H9 (cell line): Measurements from ENCODE around the gene FRAS1. TPM values are rescaled to one million over a fixed set of nuclear protein-coding genes. Genes with fewer than 3 reads are reported as not detected.

ENCODE experiments used
- DNase-seq: peaks from one replicate; pipeline ENCODE4 v3.0.0-alpha.2; 2017
- H2AFZ ChIP-seq: one replicate; pipeline ENCODE4 v1.6.1; 2013; ENCODE audit warnings: mild to moderate bottlenecking, low read length, control low read depth, moderate library complexity
- H2AK5ac ChIP-seq: 2 replicates; pipeline ENCODE4 v1.6.1; 2013; ENCODE audit warnings: low read length, control low read depth, mixed read lengths; ENCODE audit not compliant: insufficient read length
- H2BK120ac ChIP-seq: one replicate; pipeline ENCODE4 v1.6.1; 2013; ENCODE audit warnings: low read depth, mild to moderate bottlenecking, low read length, control low read depth, inconsistent platforms; ENCODE audit not compliant: poor library complexity, severe bottlenecking
- H2BK12ac ChIP-seq: 2 replicates; pipeline ENCODE4 v1.6.1; 2013; ENCODE audit warnings: low read length, control low read depth, mixed read lengths, low read depth; ENCODE audit not compliant: insufficient read length
- H2BK15ac ChIP-seq: 2 replicates; pipeline ENCODE4 v1.6.1; 2013; ENCODE audit warnings: low read depth, low read length, control low read depth
- H2BK20ac ChIP-seq: one replicate; pipeline ENCODE4 v1.6.1; 2013; ENCODE audit warnings: low read depth, mild to moderate bottlenecking, low read length, control low read depth, inconsistent platforms; ENCODE audit not compliant: poor library complexity, severe bottlenecking
- H2BK5ac ChIP-seq: 2 replicates; pipeline ENCODE4 v1.6.1; 2013; ENCODE audit warnings: low read length, control low read depth, mixed read lengths; ENCODE audit not compliant: insufficient read length
- H3K14ac ChIP-seq: 2 replicates; pipeline ENCODE4 v1.6.1; 2013; ENCODE audit warnings: low read length, control low read depth; ENCODE audit not compliant: insufficient read depth
- H3K18ac ChIP-seq: 2 replicates; pipeline ENCODE4 v1.6.1; 2013; ENCODE audit warnings: low read depth, mild to moderate bottlenecking, mixed read lengths, low read length, control low read depth; ENCODE audit not compliant: insufficient read length
- H3K23ac ChIP-seq: 2 replicates; pipeline ENCODE4 v1.6.1; 2013; ENCODE audit warnings: low read length, control low read depth, mixed read lengths, low read depth; ENCODE audit not compliant: insufficient read length
- H3K23me2 ChIP-seq: 2 replicates; pipeline ENCODE4 v1.6.1; 2013; ENCODE audit warnings: low read depth, mild to moderate bottlenecking, mixed read lengths, low read length, control low read depth; ENCODE audit not compliant: insufficient read length, poor library complexity, severe bottlenecking
- H3K27ac ChIP-seq: 2 replicates; pipeline ENCODE4 v1.5.1; 2013; ENCODE audit warnings: low read length, control low read depth, mixed read lengths, low read depth; ENCODE audit not compliant: insufficient read length
- H3K27me3 ChIP-seq: 2 replicates; pipeline ENCODE4 v1.6.1; 2013; ENCODE audit warnings: low read length, control low read depth, inconsistent platforms; ENCODE audit not compliant: insufficient read depth
- H3K4ac ChIP-seq: 2 replicates; pipeline ENCODE4 v1.6.1; 2013; ENCODE audit warnings: low read depth, mild to moderate bottlenecking, control low read depth, inconsistent platforms, low read length, moderate library complexity
- H3K4me1 ChIP-seq: 2 replicates; pipeline ENCODE4 v1.6.1; 2013; ENCODE audit warnings: low read length, control low read depth, inconsistent platforms; ENCODE audit not compliant: insufficient read depth
- H3K4me2 ChIP-seq: 2 replicates; pipeline ENCODE4 v1.6.1; 2013; ENCODE audit warnings: low read length, control low read depth, mixed read lengths; ENCODE audit not compliant: insufficient read length, insufficient read depth
- H3K56ac ChIP-seq: 2 replicates; pipeline ENCODE4 v1.6.1; 2013; ENCODE audit warnings: low read depth, mild to moderate bottlenecking, mixed read lengths, low read length, control low read depth; ENCODE audit not compliant: insufficient read length
- H3K79me1 ChIP-seq: 2 replicates; pipeline ENCODE4 v1.6.1; 2013; ENCODE audit warnings: low read depth, mild to moderate bottlenecking, moderate library complexity, low read length, control low read depth, inconsistent platforms; ENCODE audit not compliant: insufficient read depth, poor library complexity, severe bottlenecking
- H3K79me2 ChIP-seq: 2 replicates; pipeline ENCODE4 v1.6.1; 2013; ENCODE audit warnings: low read length, control low read depth, inconsistent platforms; ENCODE audit not compliant: insufficient read depth
- H3K9ac ChIP-seq: 2 replicates; pipeline ENCODE4 v1.6.1; 2013; ENCODE audit warnings: low read length, control low read depth, mixed read lengths; ENCODE audit not compliant: insufficient read length; ENCODE audit errors: extremely low read depth
- H3K9me3 ChIP-seq: one replicate; pipeline ENCODE4 v1.6.1; 2013; ENCODE audit warnings: low read depth, low read length, inconsistent platforms; ENCODE audit not compliant: control insufficient read depth
- H3T11ph ChIP-seq: one replicate; pipeline ENCODE4 v1.6.1; 2013; ENCODE audit warnings: mild to moderate bottlenecking, low read length, control low read depth, inconsistent platforms
- H4K20me1 ChIP-seq: one replicate; pipeline ENCODE4 v1.6.1; 2013; ENCODE audit not compliant: control insufficient read depth, insufficient read length, insufficient read depth
- H4K5ac ChIP-seq: 2 replicates; pipeline ENCODE4 v1.6.1; 2013; ENCODE audit warnings: low read depth, mild to moderate bottlenecking, mixed read lengths, low read length, control low read depth; ENCODE audit not compliant: insufficient read length
- H4K8ac ChIP-seq: replicated peaks from 2 replicates; pipeline ENCODE4 v1.6.1; 2013; ENCODE audit warnings: low read length, control low read depth, mixed read lengths, low read depth; ENCODE audit not compliant: insufficient read length
- H4K91ac ChIP-seq: 2 replicates; pipeline ENCODE4 v1.6.1; 2013; ENCODE audit warnings: low read depth, mild to moderate bottlenecking, moderate library complexity, mixed read lengths, low read length, control low read depth; ENCODE audit not compliant: insufficient read length
- H3K27ac Mint-ChIP-seq, 3 experiments: 2 replicates in 2 of 3; 3 replicates in 1 of 3; pipeline ENCODE4 v1.8.0; 2020 to 2021; ENCODE audit warnings: mixed read lengths in 3 of 3, mild to moderate bottlenecking in 1 of 3, moderate library complexity in 1 of 3
- H3K27me3 Mint-ChIP-seq: 2 replicates; pipeline ENCODE4 v1.8.0; 2021; ENCODE audit warnings: low read depth, mild to moderate bottlenecking, moderate library complexity, mixed read lengths
- H3K36me3 Mint-ChIP-seq, 3 experiments: 2 replicates in 2 of 3; 3 replicates in 1 of 3; pipeline ENCODE4 v1.8.0; 2020 to 2021; ENCODE audit warnings: low read depth in 3 of 3, mixed read lengths in 3 of 3; ENCODE audit not compliant: insufficient read depth in 1 of 3
- H3K4me1 Mint-ChIP-seq, 2 experiments: 2 replicates each; pipeline ENCODE4 v1.8.0; 2020; ENCODE audit warnings: mixed read lengths in 2 of 2
- H3K4me3 Mint-ChIP-seq, 2 experiments: 2 replicates in 1 of 2; 3 replicates in 1 of 2; pipeline ENCODE4 v1.8.0; 2020 to 2021; ENCODE audit warnings: mild to moderate bottlenecking in 2 of 2, mixed read lengths in 2 of 2, moderate library complexity in 1 of 2
- H3K9me3 Mint-ChIP-seq, 2 experiments: 2 replicates in 1 of 2; 3 replicates in 1 of 2; pipeline ENCODE4 v1.8.0; 2020; ENCODE audit warnings: mild to moderate bottlenecking in 2 of 2, mixed read lengths in 2 of 2, moderate library complexity in 1 of 2
- WGBS: extraction: QIAGEN DNeasy Blood & Tissue Kit; methylation state at CpG from one replicate; pipeline ENCODE4 v1.1.7; 2013; ENCODE audit warnings: missing lambda C conversion rate, low lambda C conversion rate, mixed read lengths; ENCODE audit not compliant: insufficient read length; ENCODE audit errors: extremely low coverage; 5-methylcytosine and 5-hydroxymethylcytosine counted together
- total RNA-seq: library from RNA; stranded (reverse); gene quantifications from 2 replicates; pipeline ENCODE4 v1.2.1, GENCODE V29; 2021
- TF ChIP-seq, protein P1 (sequence below): fragments of 200-600 bp; sonication (generic); conservative IDR thresholded peaks from 3 replicates; pipeline ENCODE4 v1.8.0; 2021; ENCODE audit warnings: antibody characterized with exemption, mild to moderate bottlenecking

The FRAS1 gene
- total RNA-seq, 1 experiment from 2014 or later, result 58.5 TPM

DNA sequence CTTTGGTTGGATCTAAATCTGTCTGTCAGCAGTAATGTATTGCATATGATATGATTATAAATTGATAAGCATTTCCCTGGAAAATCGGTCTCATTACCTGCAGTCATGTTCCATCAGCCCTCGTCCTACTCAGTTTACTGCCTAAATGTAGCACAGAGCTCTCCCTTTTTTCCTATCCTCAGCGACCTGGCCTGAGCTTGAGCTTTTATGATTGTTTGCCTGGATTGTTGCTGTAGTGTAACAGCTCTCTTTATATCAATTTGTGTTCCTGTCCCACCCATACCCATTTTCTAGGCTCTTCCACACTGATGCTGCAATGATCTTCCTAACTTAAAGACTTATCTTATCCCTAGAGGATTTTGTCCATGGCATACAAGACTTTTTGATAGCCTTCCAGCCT lies 95.7 kb downstream of the FRAS1 start:
- no peak overlapping the region for H2BK5ac ChIP-seq
- no peak overlapping the region for H4K5ac ChIP-seq
- no CpG with 5 or more reads among the region's 3 CpGs for WGBS
- H3K4me2 ChIP-seq, result no peak overlapping the region
- no peak overlapping the region for H3K4ac ChIP-seq
- H3K23ac ChIP-seq, result no peak overlapping the region
- Mint-ChIP-seq H3K4me3 (no peak overlapping the region), H3K36me3 (peaks cover 0 to 8% (median 0%) of the 10 kb centered on the region in 3 experiments; a peak in 2 of 7 replicates), H3K27me3 (no peaks in the 10 kb centered on the region), H3K9me3 (no peaks in the 10 kb centered on the region), H3K27ac (peak overlapping the region in 1 of 3 experiments; percentile 2; a peak in 1 of 7 replicates), H3K4me1 (peaks cover 38 to 42% of the 10 kb centered on the region in 2 experiments)
- no peak for DNase-seq
- no peak overlapping the region for H3K18ac ChIP-seq
- no peaks in the 10 kb centered on the region for H3K27me3 ChIP-seq
- H4K91ac ChIP-seq, result no peak overlapping the region
- no peak overlapping the region for H2BK20ac ChIP-seq
- peaks cover 13% of the 10 kb centered on the region; the same call in 1 of the 2 replicates for H3K79me2 ChIP-seq
- H3T11ph ChIP-seq, result no peak overlapping the region
- H2AFZ ChIP-seq, result no peak overlapping the region
- no peak overlapping the region for H3K27ac ChIP-seq
- H2AK5ac ChIP-seq, result no peak overlapping the region
- H2BK15ac ChIP-seq, result no peak overlapping the region
- H2BK12ac ChIP-seq, result no peak overlapping the region
- H4K20me1 ChIP-seq, result no peaks in the 10 kb centered on the region
- TF ChIP-seq, protein P1, sequence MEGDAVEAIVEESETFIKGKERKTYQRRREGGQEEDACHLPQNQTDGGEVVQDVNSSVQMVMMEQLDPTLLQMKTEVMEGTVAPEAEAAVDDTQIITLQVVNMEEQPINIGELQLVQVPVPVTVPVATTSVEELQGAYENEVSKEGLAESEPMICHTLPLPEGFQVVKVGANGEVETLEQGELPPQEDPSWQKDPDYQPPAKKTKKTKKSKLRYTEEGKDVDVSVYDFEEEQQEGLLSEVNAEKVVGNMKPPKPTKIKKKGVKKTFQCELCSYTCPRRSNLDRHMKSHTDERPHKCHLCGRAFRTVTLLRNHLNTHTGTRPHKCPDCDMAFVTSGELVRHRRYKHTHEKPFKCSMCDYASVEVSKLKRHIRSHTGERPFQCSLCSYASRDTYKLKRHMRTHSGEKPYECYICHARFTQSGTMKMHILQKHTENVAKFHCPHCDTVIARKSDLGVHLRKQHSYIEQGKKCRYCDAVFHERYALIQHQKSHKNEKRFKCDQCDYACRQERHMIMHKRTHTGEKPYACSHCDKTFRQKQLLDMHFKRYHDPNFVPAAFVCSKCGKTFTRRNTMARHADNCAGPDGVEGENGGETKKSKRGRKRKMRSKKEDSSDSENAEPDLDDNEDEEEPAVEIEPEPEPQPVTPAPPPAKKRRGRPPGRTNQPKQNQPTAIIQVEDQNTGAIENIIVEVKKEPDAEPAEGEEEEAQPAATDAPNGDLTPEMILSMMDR, result no peak
- H3K9ac ChIP-seq, result no peak overlapping the region
- no peak overlapping the region for H3K14ac ChIP-seq
- H3K4me1 ChIP-seq, result peaks cover 10% of the 10 kb centered on the region; the same call in 1 of the 2 replicates
- H3K56ac ChIP-seq, result no peak overlapping the region
- peaks cover 10% of the 10 kb centered on the region for H3K79me1 ChIP-seq
- H3K23me2 ChIP-seq, result no peaks in the 10 kb centered on the region
- H3K9me3 ChIP-seq, result no peaks in the 10 kb centered on the region
- H4K8ac ChIP-seq, result no peak overlapping the region
- no peak overlapping the region for H2BK120ac ChIP-seq
